ENCODE results near the gene TMEFF2.

The TMEFF2 gene

DNA sequence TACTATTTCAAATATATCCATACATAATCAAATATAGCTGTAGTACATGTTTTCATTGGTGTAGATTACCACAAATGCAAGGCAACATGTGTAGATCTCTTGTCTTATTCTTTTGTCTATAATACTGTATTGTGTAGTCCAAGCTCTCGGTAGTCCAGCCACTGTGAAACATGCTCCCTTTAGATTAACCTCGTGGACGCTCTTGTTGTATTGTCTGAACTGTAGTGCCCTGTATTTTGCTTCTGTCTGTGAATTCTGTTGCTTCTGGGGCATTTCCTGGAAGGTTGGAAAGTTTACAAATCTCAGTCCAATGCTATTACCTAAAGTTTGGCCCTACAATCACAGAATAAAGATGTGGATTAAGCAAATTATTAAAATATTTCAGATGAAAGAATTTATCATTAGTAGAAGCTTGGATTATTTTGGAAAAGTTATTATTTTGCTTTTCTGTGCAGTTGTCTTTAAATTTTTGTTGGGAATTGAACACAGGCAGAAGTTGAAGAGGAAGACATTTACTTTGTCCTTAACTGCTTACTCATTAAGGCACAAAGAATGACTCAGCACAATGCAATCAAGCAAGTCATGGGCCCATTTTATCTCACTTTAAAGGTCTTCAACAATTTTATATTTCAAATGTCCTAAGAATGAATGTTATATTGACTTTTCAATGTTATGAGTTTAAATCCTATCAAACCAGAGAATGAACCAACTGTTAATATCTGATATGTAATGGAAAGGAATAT is 244.4 kb downstream of the TMEFF2 start:
- TF ChIP-seq GATA2 (IDR thresholded peaks at IDR 0.05; ENCODE audit: low read depth, low read length) (no peak), GATA3 (IDR thresholded peaks at IDR 0.05; ENCODE audit: low read depth, low read length) (no peak)

DNA sequence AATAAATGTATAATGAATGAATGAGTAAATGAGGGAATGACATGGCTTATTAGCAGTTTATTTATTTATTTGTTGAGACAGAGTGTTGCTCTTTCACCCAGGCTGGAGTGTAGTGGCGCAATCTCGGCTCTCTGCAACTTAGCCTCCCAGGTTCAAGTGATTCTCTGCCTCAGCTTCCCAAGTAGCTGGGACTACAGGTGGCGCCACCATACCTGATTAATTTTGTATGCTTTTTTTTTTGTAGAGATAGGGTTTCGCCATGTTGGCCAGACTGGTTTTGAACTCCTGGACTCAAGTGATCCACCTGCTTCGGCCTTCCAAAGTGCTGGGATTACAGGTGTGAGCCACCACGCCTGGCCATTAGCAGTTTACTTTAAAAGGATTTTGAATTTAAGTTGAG is 247.5 kb downstream of the TMEFF2 start:
- no peak for TF ChIP-seq GATA3 (IDR thresholded peaks at IDR 0.05; ENCODE audit: low read depth, low read length)
- no peak for TF ChIP-seq GATA2 (IDR thresholded peaks at IDR 0.05; ENCODE audit: low read depth, low read length)

DNA sequence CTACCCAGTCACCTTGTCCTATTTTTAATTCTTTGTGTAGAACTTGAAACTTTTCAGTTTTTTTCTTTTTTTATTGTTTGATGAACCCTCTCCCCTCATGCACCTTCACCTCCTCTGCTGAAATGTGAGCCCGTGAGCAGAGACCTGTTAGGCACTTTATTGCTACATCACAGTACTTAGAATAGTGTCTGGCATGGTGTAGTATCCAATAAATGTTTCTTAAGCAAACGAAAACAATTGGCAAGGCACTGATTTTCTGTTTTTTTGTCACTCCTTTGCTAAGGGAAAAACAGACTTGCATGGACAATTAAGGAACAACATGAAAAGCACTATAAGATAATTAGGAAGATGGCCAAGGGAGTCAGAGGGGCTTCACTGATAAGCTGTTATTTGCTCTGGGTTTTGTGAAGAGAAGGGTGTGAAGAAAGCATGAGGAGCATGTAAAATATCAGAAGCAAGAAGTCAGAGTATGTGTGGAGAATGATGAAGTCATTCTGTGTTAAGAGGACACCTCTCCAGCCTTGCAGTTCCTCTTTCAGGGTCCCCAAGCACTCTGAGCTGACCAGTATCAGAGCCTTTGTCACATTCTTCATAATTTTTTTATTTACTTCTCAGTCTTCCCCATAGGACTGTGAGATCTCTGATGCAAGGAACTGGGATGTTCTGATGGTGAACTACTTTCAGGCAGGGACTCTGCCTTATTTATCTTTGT is 248.1 kb downstream of the TMEFF2 start:
- TF ChIP-seq GATA2 (IDR thresholded peaks at IDR 0.05; ENCODE audit: low read depth, low read length) (no peak), GATA3 (IDR thresholded peaks at IDR 0.05; ENCODE audit: low read depth, low read length) (no peak)

DNA sequence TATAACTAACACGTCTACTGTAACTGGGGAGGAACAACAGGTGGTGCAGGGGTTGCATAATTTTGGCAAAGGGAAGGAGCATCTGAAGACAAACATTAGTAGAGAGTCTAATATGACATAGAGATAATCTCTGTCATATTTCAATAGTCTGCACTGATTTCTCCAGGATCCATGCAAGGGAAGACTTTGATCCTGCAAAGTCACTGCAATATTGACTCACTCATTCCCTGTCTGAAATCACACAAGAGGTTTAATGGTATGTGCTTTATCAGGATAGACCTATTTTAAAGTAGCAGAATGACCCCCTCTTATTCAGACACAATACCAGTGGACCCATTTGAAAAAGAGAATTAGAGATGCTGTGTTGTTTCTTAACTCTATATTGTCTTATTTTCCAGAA is 249.1 kb downstream of the TMEFF2 start:
- TF ChIP-seq GATA3 (IDR thresholded peaks at IDR 0.05; ENCODE audit: low read depth, low read length) (no peak), GATA2 (IDR thresholded peaks at IDR 0.05; ENCODE audit: low read depth, low read length) (no peak)

DNA sequence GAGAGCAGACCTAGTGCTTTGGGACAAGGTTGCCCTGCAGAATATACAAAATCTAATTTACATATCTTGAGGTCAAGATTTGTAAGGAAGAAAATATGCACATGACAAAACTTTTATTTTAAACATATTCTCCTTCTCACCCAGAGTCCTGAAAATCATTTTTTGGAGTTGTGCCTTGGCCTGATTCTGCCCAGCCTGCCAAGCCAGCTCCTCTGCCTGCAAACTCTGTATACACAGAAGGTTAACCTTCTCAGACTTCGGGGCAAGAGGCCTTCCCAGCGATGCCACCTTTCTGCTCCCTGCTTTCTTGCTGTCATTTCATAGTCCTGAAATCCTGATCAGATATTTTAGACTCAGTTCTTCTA is 252.0 kb downstream of the TMEFF2 start:
- TF ChIP-seq GATA2 (IDR thresholded peaks at IDR 0.05; ENCODE audit: low read depth, low read length) (no peak), GATA3 (IDR thresholded peaks at IDR 0.05; ENCODE audit: low read depth, low read length) (no peak)

DNA sequence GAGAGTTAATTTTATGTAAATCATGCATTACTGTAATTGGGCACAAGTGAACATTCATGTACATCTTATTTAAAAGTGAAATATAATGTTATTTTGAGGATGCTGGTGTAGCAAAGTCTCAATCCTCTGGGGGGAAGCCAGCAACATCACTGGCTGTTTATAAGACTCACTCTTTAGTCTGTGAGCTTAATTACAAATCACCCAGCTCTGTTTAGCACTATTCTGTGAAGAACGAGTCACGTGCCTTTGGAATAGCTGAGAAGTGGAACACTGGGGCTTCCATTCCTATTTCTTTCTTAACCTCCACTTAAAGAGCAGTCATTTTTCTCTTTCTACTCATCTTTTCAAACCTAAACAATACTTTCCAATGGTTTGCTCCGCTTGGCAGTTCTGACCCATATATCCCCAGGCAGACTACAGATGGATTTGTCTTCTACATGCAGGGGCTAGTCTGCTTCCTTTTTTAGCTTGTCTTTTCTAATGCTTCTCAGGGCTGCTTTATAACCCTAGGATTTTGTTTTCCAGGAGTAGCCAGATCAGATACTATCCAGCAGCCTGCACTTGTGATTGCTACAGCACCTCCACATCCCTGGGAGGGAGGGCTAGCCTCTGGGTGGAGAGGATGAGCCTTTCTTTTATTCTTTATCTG is 252.5 kb downstream of the TMEFF2 start:
- TF ChIP-seq GATA2 (IDR thresholded peaks at IDR 0.05; ENCODE audit: low read depth, low read length) (no peak), GATA3 (IDR thresholded peaks at IDR 0.05; ENCODE audit: low read depth, low read length) (no peak)

DNA sequence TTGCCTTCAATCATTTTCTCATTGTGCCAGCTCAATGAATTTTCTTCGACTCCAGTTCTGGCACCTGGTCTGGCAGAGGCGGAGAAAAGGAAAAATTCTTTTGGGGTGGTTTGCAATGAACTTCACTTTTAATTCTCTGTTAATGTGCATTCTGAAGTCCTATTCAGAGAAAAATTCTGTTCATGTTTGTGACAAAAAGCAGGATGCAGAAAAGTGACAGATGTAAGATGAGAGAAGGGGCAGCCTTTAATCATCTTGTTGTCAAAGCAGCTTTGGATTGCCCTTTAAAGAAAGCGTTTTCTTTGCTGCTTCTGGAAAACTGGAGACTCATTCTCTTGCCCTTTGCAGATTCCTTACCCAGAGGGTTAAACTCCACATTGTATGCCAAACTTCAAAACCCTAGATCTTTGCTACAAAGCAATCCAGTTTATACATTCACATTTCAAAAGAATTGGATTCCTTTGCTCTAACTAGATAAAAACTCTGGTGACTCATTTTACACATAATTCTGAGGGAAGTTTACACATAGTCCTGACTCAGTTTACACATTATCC is 253.3 kb downstream of the TMEFF2 start:
- TF ChIP-seq GATA3 (IDR thresholded peaks at IDR 0.05; ENCODE audit: low read depth, low read length), result no peak
- TF ChIP-seq GATA2 (IDR thresholded peaks at IDR 0.05; ENCODE audit: low read depth, low read length), result no peak

DNA sequence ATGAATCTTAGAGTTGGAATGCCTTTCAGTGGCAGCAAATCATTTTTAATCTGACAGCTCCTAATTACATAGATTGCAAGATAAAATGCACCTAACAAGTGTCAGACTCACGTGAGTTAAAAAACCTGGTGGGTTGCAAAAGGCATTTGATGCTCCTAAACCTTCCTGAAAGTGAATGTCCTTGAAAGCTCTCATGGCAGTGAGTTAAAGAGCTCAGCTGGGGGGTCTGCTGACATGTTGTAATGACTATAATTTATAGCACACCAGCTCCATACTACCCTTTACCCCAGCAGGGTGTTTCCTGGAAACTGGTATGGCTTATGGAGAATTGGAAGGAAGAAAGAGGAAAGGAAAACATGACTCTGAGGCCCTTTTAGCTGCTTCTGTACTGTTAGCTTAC is 256.0 kb downstream of the TMEFF2 start:
- TF ChIP-seq GATA2 (IDR thresholded peaks at IDR 0.05; ENCODE audit: low read depth, low read length) (no peak), GATA3 (IDR thresholded peaks at IDR 0.05; ENCODE audit: low read depth, low read length) (no peak)

DNA sequence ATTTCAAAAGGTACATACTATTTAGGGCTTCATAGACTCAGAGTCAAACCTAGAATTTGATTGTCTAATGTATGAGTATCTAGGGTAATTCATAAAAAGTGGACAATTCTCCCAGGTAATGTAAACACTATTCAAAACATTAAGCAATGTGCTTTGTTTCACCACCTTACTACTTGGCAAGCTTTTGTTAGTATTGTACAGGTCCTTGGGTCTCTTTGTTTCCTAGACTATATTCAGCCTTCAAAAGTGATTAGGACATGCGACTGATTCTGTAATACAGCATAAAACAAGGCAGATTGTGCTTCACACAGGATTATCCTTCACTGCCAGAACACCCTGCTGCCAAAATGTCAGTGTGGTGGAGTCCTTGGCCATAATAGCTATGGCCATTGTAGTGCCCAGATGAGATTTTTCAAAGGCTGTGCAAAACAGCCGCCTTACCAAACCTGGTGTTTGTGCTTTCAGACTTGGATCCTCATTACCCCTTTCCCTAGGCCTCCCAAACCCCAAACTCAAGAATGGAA is 257.8 kb downstream of the TMEFF2 start:
- no peak for TF ChIP-seq GATA3 (IDR thresholded peaks at IDR 0.05; ENCODE audit: low read depth, low read length)
- TF ChIP-seq GATA2 (IDR thresholded peaks at IDR 0.05; ENCODE audit: low read depth, low read length), result no peak

DNA sequence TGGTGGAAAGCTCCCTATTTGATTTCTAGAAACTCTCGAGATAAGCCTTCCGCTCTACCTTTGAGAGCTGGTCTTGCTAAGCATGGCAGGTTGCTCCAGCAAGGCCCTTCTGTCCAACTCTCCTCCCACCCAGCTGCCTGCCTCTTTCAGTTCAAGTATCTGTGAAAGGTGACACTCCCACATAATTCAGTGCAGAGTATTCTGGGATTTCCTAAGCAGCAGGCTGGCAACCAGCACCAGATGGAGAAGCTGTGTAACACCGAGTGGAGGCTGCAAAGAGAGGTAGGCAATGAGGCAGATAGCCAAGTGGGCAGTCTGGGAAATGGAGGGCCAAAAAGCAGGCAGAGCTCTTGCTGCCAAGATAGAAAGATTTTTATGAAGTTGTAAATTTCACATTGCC is 259.5 kb downstream of the TMEFF2 start:
- no peak for TF ChIP-seq GATA3 (IDR thresholded peaks at IDR 0.05; ENCODE audit: low read depth, low read length)
- no peak for TF ChIP-seq GATA2 (IDR thresholded peaks at IDR 0.05; ENCODE audit: low read depth, low read length)

DNA sequence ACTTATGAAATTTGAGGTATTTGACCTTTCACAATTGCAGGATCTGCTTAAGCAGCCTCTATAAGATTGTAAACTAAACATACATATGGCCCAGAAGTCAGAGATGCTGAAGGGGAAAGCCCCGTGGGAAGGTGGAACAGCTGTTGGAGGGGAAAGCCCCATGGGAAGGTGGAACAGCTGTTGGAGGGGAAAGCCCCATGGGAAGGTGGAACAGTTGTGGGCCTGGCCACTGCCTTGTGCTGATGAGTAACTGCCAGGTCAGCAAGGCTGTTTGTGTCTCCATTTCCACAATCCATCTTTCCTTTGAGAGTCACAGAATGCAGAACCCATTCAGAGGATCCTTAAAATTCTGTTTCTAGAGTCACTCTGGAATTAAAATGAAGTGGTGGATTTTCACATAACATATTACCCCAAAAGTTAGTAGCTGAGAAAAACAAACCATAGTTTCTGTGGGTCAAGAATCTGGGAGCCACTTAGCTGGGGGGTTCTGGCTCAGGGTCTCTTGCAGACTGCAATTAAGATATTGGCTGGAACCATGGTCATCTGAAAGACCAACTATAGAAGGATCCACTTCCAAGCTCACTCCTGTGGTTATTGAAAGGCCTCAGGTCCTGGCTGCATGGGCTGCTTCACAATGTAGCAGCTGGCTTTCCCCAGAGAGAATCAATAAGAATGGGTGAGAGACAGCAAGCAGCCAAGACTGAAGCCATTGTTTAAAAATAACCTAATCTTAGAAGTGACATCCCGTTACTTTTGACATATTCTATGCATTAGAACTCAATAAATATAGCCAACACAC is 261.2 kb downstream of the TMEFF2 start:
- TF ChIP-seq GATA2 (IDR thresholded peaks at IDR 0.05; ENCODE audit: low read depth, low read length), result no peak
- no peak for TF ChIP-seq GATA3 (IDR thresholded peaks at IDR 0.05; ENCODE audit: low read depth, low read length)

DNA sequence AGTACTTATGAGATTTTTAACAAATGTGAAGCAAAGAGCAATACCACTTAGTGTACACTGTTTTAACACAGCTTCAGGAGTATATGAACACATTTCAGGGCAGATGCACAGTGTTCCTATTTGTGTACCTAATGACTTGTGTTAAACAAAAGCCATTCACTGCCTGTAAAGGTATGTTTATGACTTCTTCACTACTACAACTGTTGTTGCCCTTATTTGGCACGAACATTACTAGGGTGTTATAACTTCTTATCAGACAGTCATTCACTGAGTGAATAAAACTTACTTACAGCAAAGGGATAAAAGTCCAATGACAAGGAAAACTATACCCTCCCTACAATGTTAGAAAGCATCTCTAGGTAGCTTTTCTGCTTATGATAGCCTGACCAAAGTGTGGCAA is 262.4 kb downstream of the TMEFF2 start:
- TF ChIP-seq GATA2 (IDR thresholded peaks at IDR 0.05; ENCODE audit: low read depth, low read length) (no peak), GATA3 (IDR thresholded peaks at IDR 0.05; ENCODE audit: low read depth, low read length) (no peak)

DNA sequence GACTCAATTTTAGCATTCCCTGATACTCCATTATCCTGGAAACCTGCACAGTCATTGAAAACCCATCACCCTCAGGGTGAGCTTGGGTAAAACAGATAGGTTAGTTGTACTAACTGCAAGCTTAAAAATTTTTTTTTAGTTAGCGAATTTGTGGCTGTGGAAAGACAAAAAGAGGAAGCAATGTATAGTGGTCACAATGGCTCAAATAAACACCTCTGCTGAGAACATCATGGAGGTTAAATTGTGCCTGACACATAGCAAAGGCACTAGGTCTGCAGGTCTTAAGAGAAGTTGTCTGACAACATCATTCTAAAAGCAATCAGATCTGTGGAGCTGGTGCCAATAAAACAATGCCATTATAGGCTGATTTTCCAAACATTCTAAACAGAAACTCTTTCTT is 263.4 kb downstream of the TMEFF2 start:
- TF ChIP-seq GATA2 (IDR thresholded peaks at IDR 0.05; ENCODE audit: low read depth, low read length) (no peak), GATA3 (IDR thresholded peaks at IDR 0.05; ENCODE audit: low read depth, low read length) (no peak)

DNA sequence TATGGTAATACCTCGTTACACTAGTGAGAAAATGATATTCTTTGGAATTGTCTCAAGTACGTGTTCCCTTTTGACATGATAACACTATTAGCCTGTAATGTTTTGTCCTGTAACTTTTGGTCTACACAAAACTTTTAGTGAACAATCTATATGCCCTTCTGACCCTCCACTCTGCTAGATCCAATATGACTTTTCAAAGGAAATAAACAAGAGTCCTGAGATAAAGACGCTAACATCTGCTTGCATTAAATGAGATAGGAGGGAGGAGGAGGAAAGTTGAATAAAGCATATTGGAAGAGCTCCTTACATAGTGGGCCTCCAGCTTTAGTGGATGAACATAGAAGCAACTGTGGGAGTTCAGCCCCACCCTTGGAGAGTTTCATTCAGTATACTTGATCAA is 264.5 kb downstream of the TMEFF2 start:
- TF ChIP-seq GATA3 (IDR thresholded peaks at IDR 0.05; ENCODE audit: low read depth, low read length), result no peak
- TF ChIP-seq GATA2 (IDR thresholded peaks at IDR 0.05; ENCODE audit: low read depth, low read length), result no peak

All from SH-SY5Y (cell line).